ENCODE data around the gene ELAVL2. TPM values are rescaled to one million over a fixed set of nuclear protein-coding genes. Genes with fewer than 3 reads are reported as not detected.

ELAVL2 gene
- total RNA-seq, 1 experiment from 2014 or later = 16.8 TPM

GRCh38 chr9:23829580-23830475 lies 3.8 kb upstream of the ELAVL2 start:
- no peak overlapping the region for H4K8ac ChIP-seq (replicated peaks; ENCODE audit: insufficient read length, low read depth, low read length)
- H3K4me3 Mint-ChIP-seq = peak overlapping the region; percentile 70 to 85
- H3K9me3 Mint-ChIP-seq = no peaks in the 10 kb centered on the region; a peak in 1 of 5 replicates
- H3K27me3 ChIP-seq (ENCODE audit: insufficient read depth, low read length) = peaks cover 15% of the 10 kb centered on the region
- no peak overlapping the region for H3K4ac ChIP-seq (ENCODE audit: low read depth, low read length)
- no peak overlapping the region for H3K18ac ChIP-seq (ENCODE audit: insufficient read length, low read depth, low read length)
- H4K20me1 ChIP-seq (ENCODE audit: control insufficient read depth, insufficient read depth, insufficient read length) = no peaks in the 10 kb centered on the region
- H3T11ph ChIP-seq (ENCODE audit: low read length) = no peak overlapping the region
- H2BK15ac ChIP-seq (ENCODE audit: low read depth, low read length) = no peak overlapping the region
- no peak for TF ChIP-seq CTCF (conservative IDR thresholded peaks at IDR 0.05)
- H2BK5ac ChIP-seq (ENCODE audit: insufficient read length, low read length) = no peak overlapping the region
- H3K4me1 Mint-ChIP-seq = peaks cover 27 to 34% of the 10 kb centered on the region in 2 experiments
- no peaks in the 10 kb centered on the region for H3K9me3 ChIP-seq (ENCODE audit: control insufficient read depth, low read depth, low read length)
- H3K4me1 ChIP-seq (ENCODE audit: insufficient read depth, low read length) = peaks cover 2% of the 10 kb centered on the region; the same call in 1 of the 2 replicates
- H3K27ac Mint-ChIP-seq = no peak overlapping the region
- H3K4me2 ChIP-seq (ENCODE audit: insufficient read depth, insufficient read length, low read length) = peak overlapping the region; percentile 92
- H3K9ac ChIP-seq (ENCODE audit: extremely low read depth, insufficient read length, low read length) = no peak overlapping the region
- peaks cover 26% of the 10 kb centered on the region for H3K23me2 ChIP-seq (ENCODE audit: insufficient read length, low read depth, low read length, poor library complexity, severe bottlenecking)
- no peak overlapping the region for H4K5ac ChIP-seq (ENCODE audit: insufficient read length, low read depth, low read length)
- no peak overlapping the region for H2AK5ac ChIP-seq (ENCODE audit: insufficient read length, low read length)
- no peaks in the 10 kb centered on the region for H3K36me3 Mint-ChIP-seq (ENCODE audit: insufficient read depth in 1 of 3, low read depth in 3 of 3)
- no peak overlapping the region for H3K14ac ChIP-seq (ENCODE audit: insufficient read depth, low read length)
- no peak overlapping the region for H2BK20ac ChIP-seq (ENCODE audit: low read depth, low read length, poor library complexity, severe bottlenecking)
- H2BK120ac ChIP-seq (ENCODE audit: low read depth, low read length, poor library complexity, severe bottlenecking) = no peak overlapping the region
- no peak overlapping the region for H3K56ac ChIP-seq (ENCODE audit: insufficient read length, low read depth, low read length)
- peak; percentile 29 for DNase-seq
- no peak overlapping the region for H3K27ac ChIP-seq (ENCODE audit: insufficient read length, low read depth, low read length)
- WGBS (ENCODE audit: extremely low coverage, insufficient read length, low lambda C conversion rate) = no CpG with 5 or more reads among the region's 22 CpGs
- no peaks in the 10 kb centered on the region for H3K79me1 ChIP-seq (ENCODE audit: insufficient read depth, low read depth, low read length, poor library complexity, severe bottlenecking)
- H4K91ac ChIP-seq (ENCODE audit: insufficient read length, low read depth, low read length) = no peak overlapping the region
- H2BK12ac ChIP-seq (ENCODE audit: insufficient read length, low read depth, low read length) = no peak overlapping the region
- no peaks in the 10 kb centered on the region for H3K79me2 ChIP-seq (ENCODE audit: insufficient read depth, low read length)
- H3K23ac ChIP-seq (ENCODE audit: insufficient read length, low read depth, low read length) = no peak overlapping the region
- H2AFZ ChIP-seq (ENCODE audit: low read length) = no peak overlapping the region
- H3K27me3 Mint-ChIP-seq (ENCODE audit: low read depth) = peaks cover 60% of the 10 kb centered on the region
